NCI-H1105 (cell line): ENCODE data around the gene MLLT1.

Experiments
- DNase-seq: peaks from one replicate; lab custom pipeline; 2025; lab: John Stamatoyannopoulos, UW

Gene MLLT1

GRCh38 chr19:6221878-6222746 lies 57.7 kb downstream of the MLLT1 start:
- no peak for DNase-seq

DNA sequence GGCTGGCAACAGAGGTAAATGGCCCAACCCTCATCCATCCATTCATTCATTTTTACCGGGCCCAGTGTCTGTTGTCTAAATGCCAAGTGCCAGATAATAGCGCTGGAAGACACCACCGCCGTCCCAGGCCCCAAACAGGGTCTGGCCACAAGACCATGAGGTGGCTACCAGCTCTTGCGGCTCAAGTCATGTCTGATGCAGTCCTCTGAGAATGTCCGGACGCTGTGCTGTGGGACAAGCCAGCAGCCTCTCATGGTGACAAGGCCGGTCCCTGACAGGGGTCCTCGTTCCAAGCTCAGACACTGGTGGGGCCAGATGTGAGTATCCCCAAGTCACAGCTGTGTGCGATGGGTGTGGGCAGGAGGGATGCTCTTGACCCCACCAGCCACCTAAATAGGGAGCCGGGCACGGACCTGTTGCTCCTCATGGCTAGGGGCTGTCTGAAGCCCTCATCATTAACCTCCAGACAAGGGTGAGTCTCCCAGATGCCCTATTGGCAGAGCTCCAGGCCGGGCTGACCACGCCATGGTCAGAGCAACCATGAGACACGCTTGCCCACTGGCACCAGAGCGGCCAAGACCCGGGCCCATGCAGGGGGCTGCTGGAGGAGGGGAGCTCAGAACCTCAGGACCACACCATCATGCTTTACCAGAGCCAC lies 58.4 kb downstream of the MLLT1 start:
- no peak for DNase-seq

DNA sequence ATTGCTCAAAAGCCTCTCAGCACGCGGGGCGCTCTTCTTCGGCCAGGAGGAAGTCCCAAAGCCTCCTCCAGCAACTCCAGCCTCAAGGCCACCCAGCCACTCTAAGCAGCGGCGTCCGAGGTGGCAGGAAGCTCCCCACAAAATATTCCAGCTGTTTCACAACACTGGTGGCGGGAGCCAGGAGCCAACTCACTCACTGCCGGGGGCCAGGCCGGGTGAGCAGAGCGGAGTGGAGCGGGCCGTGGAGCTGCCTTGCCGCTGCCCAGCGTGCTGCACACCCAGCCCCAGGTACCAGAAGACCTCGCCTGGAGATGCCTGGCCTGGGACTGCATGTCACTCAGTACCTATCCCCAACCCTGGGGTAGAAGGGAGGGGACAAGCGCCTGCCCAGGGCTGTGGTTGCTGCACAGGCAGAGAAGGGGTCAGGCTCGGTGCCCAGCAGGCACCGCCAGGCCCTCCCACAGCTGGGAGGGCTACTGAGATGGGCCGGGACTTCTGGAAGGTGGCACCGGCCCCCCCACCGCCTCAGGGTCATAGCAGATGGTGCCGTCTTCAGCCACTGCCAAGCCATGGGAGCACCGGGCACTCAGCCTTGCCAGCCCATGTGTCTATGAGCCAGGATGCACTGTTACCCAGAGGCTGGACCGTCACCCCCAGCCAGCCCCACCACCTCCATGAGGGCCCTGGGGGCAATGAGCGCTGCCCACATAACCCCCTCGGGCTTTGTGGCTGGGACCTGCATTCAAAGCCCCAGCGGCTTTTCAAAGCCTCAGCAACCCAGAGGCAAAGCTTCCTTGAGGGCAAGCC lies 59.2 kb downstream of the MLLT1 start:
- DNase-seq, result no peak

- DNase-seq, result no peak
Observed at GRCh38 chr19:6219586-6220290, 60.0 kb downstream of the MLLT1 start.

DNA sequence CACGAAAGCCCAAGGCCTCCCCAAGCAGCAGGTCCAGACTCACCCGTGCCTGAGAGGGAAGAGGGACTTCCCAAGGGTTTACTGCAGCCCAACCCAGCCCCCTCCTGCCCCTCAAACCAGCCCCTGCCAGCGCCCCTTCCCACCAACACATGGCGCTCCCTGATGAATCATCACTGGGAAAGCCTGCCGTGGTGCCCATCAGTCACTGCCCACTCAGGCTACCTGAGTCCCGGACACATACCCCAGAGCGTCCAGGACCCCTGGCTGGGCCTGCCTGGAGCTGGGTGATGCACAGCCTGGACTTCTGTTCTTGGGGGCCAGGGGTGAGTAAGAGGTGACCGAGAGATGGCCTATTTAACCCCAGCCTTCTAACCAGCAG lies 60.6 kb downstream of the MLLT1 start:
- DNase-seq, result no peak

DNA sequence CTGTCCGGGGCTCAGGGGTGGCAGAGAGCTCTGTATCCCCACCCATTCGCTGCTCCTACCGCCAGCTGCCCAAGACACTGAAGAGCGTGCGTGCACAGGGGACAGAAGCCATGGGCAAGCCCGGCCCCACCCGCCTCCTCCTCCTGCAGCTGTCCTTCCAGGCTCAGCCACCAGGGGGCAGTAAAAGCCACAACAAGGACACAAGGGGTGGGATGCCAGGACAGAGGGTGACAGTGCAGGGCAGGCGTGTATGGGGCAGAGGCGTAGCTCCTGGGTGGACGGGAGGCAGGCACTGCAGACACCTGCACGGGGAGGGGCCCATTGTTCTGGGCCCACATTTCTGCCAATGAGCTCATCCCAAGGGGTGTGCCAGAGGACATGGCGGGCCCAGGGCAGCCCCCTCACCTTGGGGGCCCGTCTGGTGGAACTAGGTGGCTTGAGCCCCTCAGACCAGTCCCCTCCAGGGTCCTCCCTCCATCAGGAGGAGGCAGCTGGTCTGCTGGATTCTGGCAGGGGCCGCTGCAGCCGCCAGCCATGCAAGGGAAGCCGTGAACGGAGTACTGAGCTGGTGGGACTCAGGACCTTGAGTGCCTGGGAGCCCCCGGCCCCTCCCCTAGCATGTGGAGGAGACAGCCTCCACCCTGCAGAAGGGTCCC lies 61.2 kb downstream of the MLLT1 start:
- DNase-seq, result peak; percentile 21

DNA sequence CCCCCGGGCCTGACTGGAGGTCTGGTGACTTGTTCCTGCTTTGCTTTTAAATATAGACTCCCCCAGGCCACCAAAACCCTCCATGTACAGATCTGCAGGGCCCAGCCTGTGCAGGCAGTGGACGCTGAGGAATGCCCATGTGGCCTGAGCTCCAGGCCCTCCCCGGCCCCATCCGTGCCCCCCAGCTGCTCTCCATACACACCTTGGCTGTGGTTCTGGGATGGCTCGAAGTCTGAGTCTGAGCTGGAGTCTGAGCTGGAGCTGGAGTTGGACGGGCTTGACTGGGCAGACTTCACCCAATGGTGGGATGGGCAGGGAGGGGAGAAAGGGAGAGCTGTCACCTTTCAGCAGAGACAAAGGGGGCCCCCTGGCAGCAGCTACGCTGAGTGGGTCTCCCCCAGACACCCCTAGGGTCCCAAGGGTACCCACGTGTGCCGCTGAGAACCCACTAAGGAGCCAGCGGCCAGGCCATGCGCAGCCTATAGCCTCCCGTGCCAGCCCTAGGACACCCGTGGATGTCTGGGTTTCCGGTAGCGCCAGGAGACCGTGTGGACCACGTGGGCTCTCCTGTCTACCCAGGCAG lies 61.9 kb downstream of the MLLT1 start:
- DNase-seq, result no peak

DNA sequence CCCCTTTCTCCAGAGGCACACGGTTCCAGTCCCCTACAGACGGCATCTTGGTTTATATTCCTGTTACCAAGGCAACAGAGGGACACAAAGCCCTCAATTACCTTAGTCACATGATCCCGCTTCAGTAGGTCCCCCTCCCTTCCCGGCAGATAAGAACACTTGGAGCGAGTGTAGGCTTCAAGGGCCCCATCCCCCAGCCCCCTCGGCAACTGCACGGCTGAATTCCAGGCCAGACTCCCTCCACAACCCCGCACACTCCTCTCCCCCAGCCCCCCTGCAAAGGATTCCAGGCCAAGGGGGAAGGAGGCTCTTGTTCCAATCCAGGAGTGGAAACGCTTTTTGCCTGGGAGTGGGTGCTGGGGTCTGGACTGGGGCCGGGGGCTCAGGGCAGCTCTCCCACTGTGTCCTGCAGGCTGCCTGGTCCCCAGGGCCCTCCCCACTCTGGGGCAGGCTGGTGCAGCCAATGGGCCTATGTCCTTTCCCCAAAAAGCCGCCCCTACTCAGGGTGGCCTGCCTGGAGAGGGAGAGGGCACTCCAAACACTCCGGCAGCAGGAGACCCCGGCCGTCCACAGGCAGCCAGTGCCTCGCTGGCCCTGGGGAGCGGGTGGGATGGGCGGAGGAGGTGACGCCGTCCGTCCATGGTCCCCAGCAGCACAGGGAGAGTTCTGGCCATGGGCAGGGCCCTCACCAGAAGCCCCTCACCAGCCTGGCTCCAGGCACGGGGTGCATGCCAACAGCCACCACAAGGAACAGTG lies 62.6 kb downstream of the MLLT1 start:
- DNase-seq, result peak; percentile 13

DNA sequence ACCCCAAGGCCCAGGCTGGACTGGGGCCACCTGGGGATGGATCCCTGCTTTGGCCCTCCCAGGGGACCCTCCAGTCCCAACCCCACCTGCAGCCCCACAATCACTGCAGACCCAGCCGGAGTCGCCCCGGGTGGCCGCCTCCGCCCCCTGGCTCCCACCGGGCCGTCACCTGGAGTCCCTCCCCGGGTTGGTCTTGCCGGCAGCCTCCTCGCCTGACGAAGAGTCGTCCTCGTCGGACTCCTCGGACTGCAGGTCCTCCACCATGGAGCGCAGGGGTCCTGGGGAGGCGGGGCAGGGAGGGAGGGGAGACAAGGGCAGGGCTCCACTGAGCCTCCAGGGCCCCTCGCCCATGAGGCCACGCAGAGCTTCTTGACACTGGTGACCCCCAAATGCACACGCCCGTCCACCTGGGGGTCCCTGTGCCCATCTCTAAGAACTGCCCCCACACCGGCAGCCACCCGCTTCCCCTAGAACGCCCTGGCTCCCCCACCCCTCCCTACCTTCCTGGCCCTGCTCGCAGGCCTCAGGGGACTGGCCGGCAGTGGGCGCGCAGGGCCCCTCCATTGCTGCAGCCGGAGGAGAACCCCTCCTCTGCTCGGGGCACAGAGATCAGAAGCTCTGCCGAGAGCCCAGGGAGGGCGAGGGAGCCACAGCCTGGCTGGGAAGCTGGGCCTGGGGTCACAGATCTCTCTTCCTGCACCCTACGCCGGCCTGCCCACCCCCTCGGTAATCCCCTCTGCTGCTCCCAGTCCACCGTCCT lies 63.4 kb downstream of the MLLT1 start:
- no peak for DNase-seq

GRCh38 chr19:6215701-6216235 lies 64.0 kb downstream of the MLLT1 start:
- DNase-seq, result no peak

DNA sequence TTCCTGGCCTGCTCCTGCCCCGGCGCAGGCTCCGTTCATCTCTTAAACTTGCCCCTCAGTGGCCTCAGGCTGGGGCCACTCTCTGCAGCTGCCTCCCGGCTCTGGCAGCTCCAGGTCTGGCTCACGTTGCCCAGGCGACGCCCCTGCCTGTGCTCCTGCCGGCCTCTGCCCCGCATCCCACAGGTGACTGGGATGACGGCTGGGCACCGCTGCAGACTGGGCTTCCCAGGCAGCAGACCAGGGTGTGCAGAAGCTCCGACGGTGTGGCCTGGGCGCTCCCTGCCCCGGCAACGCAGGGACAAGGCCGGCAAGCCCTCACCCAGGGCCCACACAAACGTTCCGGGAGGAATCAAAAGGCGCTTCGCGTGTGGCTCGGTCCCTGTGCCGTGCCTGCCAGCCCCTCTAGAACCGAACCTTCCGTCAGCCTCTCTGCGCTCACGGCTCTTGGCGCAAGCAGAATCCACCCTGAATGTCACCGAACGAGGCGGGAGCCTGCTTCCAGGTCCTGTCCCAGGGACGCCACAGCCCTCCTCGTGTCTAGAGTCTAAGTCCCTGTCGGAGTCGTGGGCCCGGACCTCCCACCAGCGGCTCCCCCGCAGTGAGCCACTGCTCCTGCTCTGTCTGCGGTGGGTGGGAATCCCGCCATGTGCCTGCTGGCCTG lies 64.8 kb downstream of the MLLT1 start:
- no peak for DNase-seq

- DNase-seq, result no peak
Observed at GRCh38 chr19:6213696-6214641, 65.8 kb downstream of the MLLT1 start.

DNA sequence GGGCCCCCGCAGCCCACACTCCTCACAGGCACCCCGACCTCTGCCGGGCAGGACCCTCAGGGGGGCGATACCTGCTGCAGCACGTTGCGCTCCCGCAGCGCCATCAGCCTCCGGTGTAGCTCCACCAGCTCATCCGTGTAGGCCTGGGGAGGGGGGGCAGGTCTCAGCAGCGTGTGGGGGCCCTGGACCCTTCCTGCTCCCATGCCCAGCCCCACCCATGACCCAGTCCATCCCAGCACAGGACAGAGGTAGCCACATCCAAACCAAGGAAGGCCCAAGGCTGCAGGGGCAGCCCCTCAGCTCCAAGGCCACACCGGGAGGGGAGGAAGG lies 66.5 kb downstream of the MLLT1 start:
- no peak for DNase-seq

DNA sequence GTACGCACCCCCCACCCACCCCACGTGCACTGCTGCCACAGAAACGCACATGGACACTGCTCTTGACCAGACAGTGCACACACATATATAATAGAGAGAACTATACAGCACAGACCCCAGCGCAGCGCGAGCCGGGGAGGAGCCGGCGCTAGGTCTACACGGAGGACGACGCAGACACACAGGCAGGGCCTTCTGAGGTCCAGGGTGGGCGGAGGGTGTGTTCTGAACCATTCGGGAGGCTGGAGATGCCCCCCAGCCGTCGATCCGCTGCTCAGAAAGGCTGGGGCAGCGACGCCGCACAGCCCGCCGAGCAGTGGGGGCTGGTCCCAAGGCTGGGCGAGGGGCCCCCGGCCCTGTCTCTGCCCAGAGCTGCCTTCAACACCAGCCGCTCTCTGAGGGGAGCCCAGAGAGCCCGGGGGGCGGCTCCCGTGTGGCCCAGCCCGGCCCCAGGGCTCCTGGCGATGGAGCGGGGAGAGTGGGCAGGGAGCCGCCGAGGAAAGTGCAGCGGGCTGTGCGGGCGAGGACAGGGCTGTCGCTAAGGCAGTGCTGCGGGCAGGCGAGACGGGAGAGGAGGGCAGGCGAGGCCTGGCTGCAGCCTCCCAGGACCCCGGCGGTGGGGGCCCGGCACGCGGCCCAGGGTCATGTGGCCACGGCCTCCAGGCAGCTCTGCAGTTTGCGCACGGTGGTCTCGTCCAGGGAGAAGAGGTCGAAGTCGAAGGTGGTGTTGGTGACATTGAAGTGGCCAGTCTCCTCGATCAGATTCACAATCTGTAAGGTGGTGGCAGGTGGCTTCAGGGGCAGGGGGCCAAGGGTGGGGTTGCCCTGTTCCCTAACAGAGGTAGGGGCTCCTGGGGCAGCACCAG lies 67.1 kb downstream of the MLLT1 start:
- DNase-seq, result no peak

- no peak for DNase-seq
Observed at GRCh38 chr19:6211632-6212402, 68.0 kb downstream of the MLLT1 start.
